Effector CD8-positive, alpha-beta T cell (primary cell): ENCODE measurements around the gene HP1BP3.

Experiments used
- DNase-seq: peaks from one replicate; lab custom pipeline; 2025; lab: John Stamatoyannopoulos, UW

Gene HP1BP3

DNA sequence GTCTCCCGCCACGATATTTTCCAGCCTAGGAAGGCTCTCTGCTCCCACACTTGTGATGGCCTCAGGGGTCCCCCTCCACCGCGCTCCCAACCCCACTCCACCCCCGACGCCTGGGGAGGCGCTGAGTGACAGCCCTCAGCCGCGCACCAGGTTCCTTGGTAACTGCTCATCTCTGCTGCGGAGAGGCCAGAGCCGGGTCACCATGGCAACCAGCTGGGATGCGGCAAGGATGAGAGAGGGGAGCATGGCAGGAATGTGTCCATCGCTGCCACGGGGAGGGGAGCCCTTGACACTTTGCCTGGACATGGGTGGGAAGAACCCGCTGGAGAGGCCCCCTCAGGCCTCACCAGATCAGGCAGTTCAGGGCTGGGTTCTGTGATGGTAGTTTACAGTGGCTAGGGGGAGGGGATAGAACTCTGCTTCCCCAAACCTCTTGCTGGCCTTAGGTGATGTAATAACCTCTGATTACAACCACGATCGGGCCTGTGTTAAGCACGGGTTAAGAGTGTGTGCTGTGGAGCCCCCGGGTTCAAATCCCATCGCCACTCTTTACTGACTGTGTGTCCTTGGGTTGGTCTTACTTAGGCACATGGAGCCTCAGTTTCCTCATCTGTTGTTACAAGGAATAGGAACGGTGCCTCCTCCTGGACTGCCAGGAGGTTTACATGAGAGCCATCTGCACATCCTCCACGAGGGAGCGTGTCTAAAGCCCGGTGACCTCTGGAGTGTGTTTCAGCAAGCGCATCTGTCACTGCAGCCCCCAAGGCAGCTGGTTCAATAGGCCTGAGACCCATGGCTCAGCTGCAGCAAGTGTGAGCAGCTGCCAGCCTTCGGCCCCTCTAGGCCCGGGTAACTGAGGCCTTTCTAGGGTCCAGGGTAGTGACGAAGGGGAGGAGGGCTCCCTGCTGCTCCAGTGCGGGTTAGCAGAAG is 75.6 kb downstream of the HP1BP3 start:
- DNase-seq: no peak

DNA sequence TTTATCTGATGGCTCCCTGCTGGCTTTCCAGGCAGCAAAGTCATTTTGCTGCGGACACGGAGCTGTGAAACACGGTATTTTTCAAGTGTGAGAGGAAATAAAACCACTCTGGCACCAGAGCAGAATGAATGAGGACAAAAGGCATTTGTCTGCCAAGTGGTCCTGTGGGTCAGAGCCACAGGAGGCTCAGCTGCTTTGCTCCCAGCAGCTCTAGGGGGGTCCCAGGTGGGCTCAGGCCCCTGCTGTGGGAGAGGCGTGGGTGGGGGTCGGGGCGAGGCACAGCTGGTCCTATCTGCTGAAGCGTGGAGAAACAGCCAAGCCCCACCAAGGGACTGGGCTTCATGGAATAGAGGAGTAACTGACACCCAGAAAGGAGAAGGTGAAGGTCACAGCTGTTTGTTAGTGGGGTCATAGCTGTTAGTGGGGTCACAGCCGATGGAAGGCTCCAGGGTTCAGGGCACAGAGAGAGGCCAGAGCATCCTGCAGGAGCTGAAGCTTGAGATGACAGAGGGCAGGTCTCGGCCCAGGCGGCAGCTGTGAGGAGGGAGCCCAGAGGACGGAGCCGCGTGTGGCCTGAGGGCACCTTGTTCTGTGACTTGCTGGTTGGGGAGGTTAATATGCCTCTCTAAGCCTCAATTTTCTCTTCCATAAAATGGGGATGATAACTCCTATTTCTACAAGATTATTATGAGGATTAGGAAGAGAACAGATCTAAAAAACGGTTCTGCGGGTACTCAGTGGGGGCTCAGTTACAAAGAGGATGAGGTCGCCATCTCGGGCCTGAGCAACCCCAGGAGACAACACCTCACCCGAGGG is 76.4 kb downstream of the HP1BP3 start:
- DNase-seq: no peak

DNA sequence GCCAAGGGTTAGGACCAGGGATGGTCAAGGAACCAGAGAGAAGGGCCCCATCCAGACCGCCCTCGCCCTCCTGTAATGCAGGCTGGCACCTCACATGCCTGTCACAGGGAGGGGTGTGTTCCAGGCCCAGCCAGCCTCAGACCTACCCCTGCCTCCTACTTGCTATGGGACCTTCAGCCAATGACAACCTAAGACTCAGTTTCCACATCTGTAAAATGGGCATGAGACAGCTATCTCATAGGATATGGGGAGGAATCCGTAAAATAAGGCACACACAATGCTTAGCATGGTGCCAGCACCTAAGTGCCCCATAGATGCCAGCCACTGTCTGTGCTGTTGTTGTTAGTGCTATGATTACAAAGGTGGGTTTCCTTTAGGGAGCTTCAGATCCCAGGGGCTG is 77.2 kb downstream of the HP1BP3 start:
- DNase-seq: no peak

DNA sequence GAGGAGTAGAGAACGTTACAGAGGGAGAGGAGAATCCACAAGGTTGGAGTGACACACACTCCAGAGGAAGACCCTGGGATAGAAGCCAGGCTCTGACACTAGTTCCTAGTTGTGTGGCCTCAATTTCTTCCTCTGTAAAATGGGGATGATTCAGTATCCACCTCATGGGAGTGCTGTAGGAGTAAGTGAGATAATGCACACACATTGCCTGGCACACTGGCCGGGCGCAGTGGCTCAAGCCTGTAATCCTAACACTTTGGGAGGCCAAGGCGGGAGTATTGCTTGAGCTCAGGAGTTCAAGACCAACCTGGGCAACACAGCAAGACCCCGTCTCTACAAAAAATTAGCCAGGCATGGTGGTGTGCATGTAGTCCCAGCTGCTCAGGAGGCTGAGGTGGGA is 78.2 kb downstream of the HP1BP3 start:
- no peak for DNase-seq

DNA sequence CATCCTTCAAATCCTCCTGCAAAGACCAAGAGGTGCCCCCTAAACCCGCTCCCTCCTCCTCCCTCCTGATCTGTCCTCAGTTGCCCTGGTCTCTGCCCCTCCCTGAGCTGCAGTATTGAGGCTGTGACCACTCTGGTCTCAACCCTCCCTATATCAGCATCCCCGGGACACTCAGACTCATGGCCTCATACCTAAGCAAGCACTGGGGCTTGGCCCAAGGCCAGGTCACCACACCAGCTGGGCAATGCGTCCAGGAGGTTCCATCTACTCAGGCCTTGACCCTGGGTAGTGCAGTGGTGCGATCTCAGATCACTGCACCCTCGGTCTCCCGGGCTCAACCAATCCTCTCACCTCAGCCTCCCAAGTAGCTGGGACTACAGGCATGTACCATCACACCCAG is 79.0 kb downstream of the HP1BP3 start:
- DNase-seq: no peak

DNA sequence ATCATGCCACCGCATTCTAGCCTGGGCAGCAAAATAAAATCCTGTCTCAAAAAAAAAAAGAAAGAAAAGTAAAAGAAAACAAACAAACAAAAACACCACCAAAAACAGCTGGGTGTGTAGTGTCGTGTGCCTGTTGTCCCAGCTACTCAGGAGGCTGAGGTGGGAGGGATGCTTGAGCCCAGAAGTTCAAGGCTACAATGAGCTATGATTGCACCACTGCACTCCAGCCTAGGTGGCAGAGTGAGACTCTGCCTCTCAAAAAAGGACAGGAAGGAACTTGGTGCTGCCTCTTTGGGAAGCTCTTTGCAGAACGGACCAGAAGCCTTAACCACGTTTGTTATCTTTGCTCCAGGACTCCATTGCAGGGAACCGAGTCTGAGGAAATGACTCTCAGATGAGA is 80.3 kb downstream of the HP1BP3 start:
- DNase-seq: no peak

DNA sequence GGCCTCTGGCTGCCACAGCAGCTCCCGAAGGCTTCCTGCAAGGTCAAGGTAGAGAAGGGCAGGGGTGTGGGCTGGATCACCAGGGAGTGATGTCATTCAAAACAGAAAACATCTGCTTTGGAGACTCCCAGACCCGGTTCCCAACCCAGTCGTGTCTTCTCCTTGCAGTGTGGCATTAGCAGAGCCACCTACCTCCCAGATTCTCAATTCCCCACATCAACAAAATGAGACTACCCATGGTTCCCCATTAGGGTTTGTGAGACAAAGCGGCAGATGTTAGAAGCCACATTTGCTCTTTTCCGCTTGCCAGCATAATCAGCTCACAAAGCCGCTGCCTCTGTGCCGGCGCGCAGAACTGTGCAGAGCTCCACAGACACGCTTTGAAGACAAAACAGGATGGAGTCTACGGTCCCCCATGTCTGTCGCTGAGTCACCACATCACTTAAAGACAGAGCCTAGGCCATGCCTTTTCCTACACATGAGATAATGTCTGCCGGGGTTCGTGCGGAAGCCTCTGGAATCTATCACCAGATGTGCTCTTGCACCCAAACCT is 81.8 kb downstream of the HP1BP3 start:
- no peak for DNase-seq

DNA sequence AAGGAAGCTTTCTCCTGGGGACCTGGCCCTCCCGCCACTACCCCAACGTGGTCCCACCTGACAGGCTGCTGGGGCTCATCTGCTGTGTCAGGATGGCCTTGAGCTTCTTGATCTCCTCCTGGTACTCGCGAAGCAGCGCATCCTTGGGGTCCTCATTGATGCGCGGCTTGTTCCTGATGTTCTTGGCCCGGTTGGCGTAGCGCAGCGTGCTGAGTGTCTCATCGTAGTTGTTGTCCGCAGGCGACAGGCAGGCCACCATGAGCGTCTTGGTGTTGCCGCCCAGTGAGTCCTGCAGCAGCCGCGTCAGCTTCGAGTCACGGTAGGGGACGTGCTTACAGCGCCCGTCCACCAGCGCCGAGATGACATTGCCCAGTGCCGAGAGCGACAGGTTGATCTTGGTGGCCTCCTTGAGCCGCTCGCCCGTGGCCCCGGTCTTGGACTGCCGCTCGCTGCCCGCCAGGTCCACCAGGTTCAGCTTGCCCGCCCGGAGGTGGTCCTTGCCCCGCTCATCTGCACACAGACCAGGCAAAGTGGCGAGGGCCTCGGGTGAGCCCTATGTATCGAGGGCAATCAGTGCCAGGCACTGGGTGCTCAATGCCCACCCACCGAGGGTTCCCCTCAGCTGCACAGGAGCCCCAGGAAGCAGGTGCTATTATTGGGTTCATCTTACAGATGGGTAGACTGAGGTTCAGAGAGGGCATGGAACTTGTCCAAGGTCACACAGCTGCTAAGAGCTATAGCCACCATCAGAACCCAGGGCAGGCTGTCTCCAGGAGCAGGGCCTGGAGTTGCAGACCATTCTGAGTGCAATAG is 82.5 kb downstream of the HP1BP3 start:
- DNase-seq: no peak

DNA sequence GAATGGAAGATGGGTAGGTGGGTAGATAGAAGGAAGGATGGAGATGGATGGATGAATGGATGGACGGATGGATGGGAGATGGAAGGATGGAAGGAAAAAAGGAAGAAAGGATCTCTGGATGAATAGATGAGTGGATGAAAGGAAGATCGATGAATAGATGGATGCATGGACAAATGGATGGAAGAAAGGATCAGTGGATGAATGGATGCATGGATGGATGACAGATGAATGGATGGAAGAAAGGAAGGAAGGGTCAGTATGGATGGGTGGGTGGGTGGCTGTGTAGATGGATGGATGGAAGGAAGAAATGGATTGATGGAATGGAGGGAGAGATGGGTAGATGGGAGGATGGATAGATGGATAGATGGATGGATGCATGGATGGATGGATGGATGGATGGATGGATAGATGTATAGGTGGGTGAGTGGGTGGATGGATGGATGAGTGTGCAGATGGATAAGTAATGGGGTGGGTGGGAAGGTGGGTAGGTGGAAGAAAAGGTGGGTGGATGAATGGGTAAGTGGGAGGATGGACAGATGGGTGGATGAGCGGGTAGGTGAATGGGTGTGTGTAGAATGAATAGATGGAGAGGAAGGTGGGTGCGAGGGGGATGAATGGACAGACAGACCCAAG is 83.9 kb downstream of the HP1BP3 start:
- DNase-seq: no peak

DNA sequence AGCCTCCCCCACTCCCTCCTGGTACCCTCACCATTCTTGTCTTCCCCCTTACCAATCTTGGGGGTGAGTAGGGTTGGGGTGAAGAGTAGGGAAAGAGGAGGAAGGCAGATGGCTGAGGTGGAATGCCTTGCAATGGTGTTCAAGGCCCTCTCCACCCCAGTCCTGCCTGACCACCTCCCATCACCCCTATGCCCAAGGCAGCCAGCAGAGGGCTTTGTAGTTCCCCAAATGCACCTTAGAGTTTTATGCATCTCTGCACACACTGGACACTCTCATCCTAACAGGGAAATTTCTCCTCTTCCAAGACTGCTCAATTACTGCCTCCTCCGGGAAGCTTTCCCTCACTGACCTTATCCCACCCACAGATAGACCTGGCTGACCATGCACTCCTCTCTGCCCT is 84.7 kb downstream of the HP1BP3 start:
- DNase-seq: no peak

DNA sequence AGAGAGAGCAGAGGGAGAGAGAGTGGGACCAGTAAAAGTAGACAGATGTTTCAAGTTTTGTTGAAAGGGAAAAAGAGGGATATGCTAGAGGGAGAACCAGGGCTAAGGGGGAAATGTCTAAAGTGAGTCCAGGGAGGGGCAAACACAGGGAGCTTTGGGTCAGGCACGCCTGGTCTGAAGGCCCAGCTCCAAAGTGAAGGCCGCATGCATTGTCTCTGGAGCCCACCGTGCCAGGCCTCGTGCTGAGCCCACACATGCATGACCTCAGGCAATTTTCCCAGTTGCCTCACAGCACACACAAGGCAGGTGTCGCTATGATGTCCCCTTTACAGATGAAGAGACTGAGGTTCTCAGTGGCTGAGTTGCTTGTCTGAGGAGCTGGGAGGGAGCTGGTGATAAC is 85.3 kb downstream of the HP1BP3 start:
- no peak for DNase-seq

DNA sequence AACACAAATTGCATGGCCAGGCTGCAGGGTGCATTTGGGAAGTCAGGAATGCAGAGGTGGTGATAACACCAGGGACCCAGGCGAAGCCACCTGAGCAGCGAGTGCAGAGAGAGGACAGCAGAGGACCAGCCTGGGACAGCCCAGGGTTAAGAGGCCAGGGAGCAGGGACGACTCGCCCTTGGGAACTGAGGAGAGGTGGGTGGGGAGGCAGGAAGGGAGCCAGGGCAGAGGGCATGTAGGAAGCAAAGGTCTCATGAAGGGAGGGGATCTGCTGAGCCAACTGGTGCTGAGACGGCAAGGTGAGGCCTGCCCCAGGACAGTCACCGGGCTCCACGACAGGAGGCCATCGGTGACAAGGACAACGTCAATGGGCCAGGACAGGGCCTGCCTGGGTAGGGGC is 85.7 kb downstream of the HP1BP3 start:
- no peak for DNase-seq

DNA sequence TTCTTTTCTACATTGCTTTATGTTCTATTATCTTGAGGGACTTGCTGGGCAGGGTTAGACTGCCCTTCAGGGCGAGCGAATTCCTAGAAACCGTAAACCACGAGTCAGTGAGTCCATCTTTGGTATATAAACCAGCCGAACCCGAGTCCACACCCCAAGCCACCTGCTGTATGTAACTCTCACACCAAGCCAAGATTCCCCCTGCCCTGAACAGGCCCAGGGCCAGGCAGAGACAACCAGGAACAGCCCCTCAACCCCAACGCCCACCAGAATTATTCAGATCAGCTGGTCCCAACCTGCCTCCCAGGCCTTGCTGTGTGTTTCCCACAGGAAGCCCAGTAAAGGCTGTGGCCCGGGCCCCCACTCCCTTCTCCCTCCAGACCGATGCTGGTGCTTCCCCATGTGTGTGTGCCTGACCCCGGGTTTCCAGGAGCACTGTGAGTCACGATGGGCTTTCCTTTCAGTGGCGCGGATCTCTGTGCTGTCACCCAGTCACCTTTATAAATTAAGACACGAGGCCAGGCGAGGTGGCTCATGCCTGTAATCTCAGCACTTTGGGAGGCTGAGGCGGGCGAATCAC is 86.4 kb downstream of the HP1BP3 start:
- no peak for DNase-seq

DNA sequence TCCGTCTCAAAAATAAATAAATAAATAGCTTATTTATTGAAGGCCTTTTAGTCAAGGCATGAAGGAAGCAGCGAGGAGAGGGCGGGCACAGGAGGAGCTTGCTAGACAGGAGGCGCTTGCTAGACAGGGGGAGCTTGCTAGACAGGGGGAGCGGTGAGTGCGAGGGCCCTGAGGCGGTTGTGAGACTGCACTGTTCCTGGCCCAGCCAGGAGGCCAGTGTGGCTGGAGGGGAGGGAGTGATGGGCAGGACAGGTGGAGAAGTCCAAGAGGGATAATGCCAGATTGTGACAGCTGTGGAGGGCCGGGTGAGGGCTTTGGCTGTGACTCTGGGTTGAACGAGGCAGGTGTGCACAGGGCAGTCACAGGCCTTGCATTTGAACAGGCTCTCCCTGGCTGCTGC is 87.5 kb downstream of the HP1BP3 start:
- DNase-seq: no peak

DNA sequence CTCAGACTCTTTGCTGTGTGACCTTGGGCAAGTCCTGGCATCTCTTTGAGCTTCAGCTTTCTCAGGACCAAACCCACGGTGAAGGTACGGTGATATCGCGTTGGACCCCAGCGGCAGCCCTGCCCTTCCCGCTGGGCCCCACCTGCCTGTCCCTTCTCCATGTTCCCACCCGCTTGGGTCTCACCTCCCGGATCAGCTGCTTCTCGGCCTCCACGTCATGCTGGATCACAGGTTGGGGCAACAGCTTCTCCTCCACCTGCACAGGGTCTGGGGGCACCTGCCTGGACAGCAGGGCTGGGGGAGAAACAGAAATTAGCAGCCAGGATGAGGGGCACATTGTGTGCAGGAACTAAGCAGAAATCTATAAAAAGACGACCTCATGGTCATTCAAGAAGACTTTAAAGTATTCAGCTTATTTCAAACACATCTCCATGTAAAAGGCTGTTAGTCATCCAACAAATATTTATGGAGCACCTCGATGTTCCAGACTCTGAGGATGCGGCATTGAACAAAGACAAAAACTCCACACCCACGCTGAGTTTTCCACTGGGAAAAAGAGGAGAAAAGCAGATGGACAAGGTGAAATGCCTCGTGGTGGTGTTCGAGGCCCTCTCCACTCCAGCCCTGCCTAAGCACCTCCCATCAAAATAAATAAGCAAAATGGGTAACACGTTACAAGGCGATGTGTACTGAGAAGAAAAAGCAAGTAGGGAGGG is 88.8 kb downstream of the HP1BP3 start:
- DNase-seq: no peak

DNA sequence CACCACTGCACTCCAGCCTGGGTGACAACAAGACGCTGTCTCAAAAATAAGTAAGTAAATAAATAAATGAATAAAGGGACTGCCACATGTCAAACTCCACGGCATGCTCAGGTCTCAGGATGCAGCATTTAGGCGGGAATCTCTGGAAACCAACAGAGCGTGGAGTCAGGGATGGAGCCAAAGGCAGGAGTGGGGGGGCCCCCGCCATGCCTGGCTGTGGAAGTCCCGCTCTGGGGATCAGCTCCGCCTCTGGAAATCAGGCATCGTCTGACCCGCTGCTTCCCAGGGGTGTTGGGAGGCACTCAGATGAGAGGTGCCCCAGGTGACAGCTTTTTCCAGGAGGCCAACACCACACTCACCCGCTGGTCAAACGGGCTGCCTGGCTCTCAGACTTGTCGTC is 89.5 kb downstream of the HP1BP3 start:
- no peak for DNase-seq

DNA sequence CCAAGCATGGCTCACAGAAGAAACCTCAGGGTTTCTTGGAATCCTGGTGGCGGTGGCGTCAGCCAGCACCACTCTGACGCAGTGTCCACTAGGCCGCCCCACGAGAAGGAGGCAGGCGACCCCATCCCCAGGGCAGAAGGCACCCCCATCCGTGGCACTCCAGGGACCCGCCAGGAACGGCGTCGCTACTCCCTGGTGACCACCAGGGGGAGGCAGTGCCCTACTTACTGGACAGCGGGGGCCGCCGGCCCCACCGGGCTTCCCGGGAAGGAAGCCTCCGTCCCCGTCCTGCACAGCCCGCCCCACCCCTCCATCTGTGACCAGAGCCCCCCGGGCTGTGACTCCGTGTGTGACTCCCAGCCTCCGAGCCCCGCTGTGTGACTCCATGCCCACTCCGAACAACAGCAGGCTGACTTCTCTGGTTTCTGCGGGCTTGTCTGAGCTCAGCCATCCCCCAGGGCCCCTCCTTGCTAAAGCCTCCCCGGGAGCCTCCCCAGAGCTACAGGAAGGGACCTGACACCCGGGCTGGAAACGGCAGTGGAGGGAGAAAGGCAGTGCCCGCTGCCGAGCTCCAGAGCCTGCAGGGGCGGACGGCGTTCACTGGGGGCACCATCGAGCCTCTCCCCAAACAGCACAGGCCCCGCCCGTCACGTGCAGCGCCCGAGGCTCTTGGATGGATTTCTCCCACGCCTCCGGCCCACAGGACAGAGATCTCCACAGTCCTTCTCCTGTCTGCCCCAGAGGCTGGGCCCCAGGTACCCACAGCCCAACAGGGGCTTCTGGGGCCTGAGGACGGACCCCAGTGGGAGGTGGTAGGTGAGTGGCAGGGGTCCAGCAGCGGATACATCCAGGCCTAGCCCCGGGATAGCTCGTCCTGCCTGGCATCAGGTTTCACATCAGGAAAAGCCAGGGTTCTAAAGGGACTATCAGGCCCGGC is 90.4 kb downstream of the HP1BP3 start:
- DNase-seq: peak; percentile 56

DNA sequence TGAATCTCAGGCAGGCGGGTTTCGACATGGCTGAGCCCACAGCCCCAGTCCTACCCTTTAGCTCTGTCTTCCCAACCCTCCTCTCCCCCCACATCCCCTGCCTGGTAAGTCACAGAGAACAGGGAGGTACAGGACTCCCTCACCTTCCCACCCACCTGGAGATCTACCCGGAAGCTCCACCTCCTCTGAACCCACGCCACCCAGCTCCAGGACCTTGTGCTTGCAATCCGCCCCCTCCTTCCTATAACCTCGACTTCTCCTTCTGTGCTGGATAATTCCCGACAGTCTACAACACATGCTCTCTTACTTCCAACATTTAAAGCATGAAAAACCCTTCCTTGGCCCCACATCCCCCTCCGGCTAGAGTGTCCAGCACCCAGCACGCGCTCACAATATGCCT is 91.6 kb downstream of the HP1BP3 start:
- no peak for DNase-seq

DNA sequence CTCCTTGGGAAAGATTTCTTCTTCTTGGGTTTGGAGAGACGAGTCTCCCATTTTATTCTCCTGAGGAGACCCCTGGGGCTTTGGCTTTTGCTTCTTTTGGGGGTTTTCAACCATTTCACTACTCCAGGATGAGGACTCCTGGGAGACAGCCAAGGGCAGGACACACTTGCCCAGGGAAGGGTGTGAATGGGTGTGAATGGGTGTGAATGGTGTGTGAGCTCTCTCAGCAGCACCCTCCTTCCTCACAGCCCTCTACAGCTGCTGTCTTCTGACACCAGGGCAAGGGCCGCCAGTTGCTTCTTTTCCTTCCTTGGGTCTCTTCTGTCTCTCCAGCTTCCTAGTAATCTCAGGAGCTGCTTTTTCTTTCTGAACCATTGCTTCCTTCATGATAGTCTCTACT is 93.5 kb downstream of the HP1BP3 start:
- no peak for DNase-seq
